PC-3 (cell line): ENCODE results near the gene CACNA1S. TPM values are rescaled to one million over a fixed set of nuclear protein-coding genes. Genes with fewer than 3 reads are reported as not detected.
A peak's percentile ranks its signal among the peaks of the same experiment; 100 is the strongest.

Experiments used
- ATAC-seq: fragments of 200-7000 bp; cut with Tn5 transposase; 2 replicates; pipeline ENCODE4 v1.9.1; 2020; ENCODE audit warnings: mild to moderate bottlenecking, moderate library complexity
- BruUV-seq: library from RNA; stranded (reverse); fragments of 400-500 nt; replicated peaks from 2 replicates; lab custom pipeline; 2021; lab: Mats Ljungman, UMichigan
- CTCF ChIA-PET: fragments of 300-600 bp; sonication (Branson Sonifier 250); formaldehyde crosslinking; loops from one replicate; lab custom pipeline; 2022; ENCODE audit warnings: antibody characterized with exemption; lab: Charles Lee
- POLR2A ChIA-PET: fragments of 300-600 bp; sonication (Branson Sonifier 250); formaldehyde crosslinking; loops from one replicate; lab custom pipeline; 2022; ENCODE audit warnings: antibody characterized with exemption; ENCODE audit not compliant: unreplicated experiment; lab: Charles Lee
- DNase-seq: peaks from one replicate; pipeline ENCODE4 v3.0.0-alpha.2; 2015
- H2AFZ ChIP-seq: fragments of 300-600 bp; sonication (generic); 2 replicates; pipeline ENCODE4 v1.6.0; 2016; ENCODE audit warnings: antibody characterized with exemption, low read length
- H3F3A ChIP-seq: fragments of 300-600 bp; sonication (generic); one replicate; pipeline ENCODE4 v1.6.0; 2017; ENCODE audit warnings: antibody characterized with exemption, low read length, control low read depth, mild to moderate bottlenecking; ENCODE audit not compliant: unreplicated experiment
- H3K27ac ChIP-seq: fragments of 300-600 bp; sonication (generic); 2 replicates; pipeline ENCODE4 v1.5.1; 2016; ENCODE audit warnings: mild to moderate bottlenecking, low read length
- H3K27me3 ChIP-seq: fragments of 300-600 bp; sonication (generic); 2 replicates; pipeline ENCODE4 v1.6.1; 2016; ENCODE audit warnings: low read length, mixed read lengths
- H3K36me3 ChIP-seq: fragments of 300-600 bp; sonication (generic); 2 replicates; pipeline ENCODE4 v1.6.1; 2016; ENCODE audit warnings: low read depth, mixed run types, low read length, mixed read lengths
- H3K4me1 ChIP-seq: fragments of 300-600 bp; sonication (generic); 2 replicates; pipeline ENCODE4 v1.5.1; 2016; ENCODE audit warnings: low read length; ENCODE audit not compliant: insufficient read depth
- H3K4me2 ChIP-seq: fragments of 300-600 bp; sonication (generic); 2 replicates; pipeline ENCODE4 v1.6.0; 2016; ENCODE audit warnings: low read length
- H3K4me3 ChIP-seq: fragments of 300-600 bp; sonication (generic); 2 replicates; pipeline ENCODE4 v1.5.1; 2016; ENCODE audit warnings: mild to moderate bottlenecking, low read length, mixed read lengths
- H3K79me2 ChIP-seq: fragments of 300-600 bp; sonication (generic); 2 replicates; pipeline ENCODE4 v1.6.1; 2017; ENCODE audit warnings: low read length, mixed read lengths
- H3K9ac ChIP-seq: fragments of 300-600 bp; sonication (generic); 2 replicates; pipeline ENCODE4 v1.6.0; 2016; ENCODE audit warnings: mild to moderate bottlenecking, low read length
- H3K9me2 ChIP-seq: fragments of 300-600 bp; sonication (generic); replicated peaks from 2 replicates; pipeline ENCODE4 v1.6.1; 2016; ENCODE audit warnings: mixed run types, low read length, mixed read lengths
- H3K9me3 ChIP-seq: fragments of 300-600 bp; sonication (generic); 2 replicates; pipeline ENCODE4 v1.6.1; 2016; ENCODE audit warnings: low read length, mixed read lengths
- H4K20me1 ChIP-seq: fragments of 300-600 bp; sonication (generic); 2 replicates; pipeline ENCODE4 v1.6.1; 2016; ENCODE audit warnings: low read length, mixed read lengths
- CTCF ChIP-seq: fragments of 300-600 bp; sonication (generic); conservative IDR thresholded peaks from 2 replicates; pipeline ENCODE4 v1.5.1; 2017; ENCODE audit warnings: antibody characterized with exemption, low read depth, mild to moderate bottlenecking, low read length
- EZH2 ChIP-seq: fragments of 300-600 bp; sonication (generic); IDR thresholded peaks from one replicate; pipeline ENCODE4 v1.6.1; 2017; ENCODE audit warnings: antibody characterized with exemption, mild to moderate bottlenecking, low read length; ENCODE audit not compliant: unreplicated experiment
- EZH2phosphoT487 ChIP-seq: fragments of 300-600 bp; sonication (generic); IDR thresholded peaks from 2 replicates; pipeline ENCODE4 v1.6.1; 2018; ENCODE audit warnings: mild to moderate bottlenecking, antibody characterized with exemption, low read length, borderline replicate concordance
- intact Hi-C: fragments of 100-400 bp; cut with micrococcal nuclease; formaldehyde crosslinking; loops from 2 replicates; pipeline ENCODE4 v1.9.0; 2023
- total RNA-seq: library from RNA; depleted of rRNA; stranded (reverse); fragments of >200 nt; gene quantifications from 2 replicates; pipeline ENCODE4 v1.2.3, GENCODE V29; 2014

The CACNA1S gene
- total RNA-seq, 1 experiment from 2014 or later: not detected

GRCh38 chr1:201116091-201116490 lies 3.9 kb upstream of the CACNA1S start:
- TSS peak; percentile 25 for BruUV-seq
- no peak for TF ChIP-seq EZH2phosphoT487
- TF ChIP-seq CTCF: no peak
- no peak for TF ChIP-seq EZH2
- intact Hi-C loops: no loop called here

GRCh38 chr1:201115390-201115937 lies 3.2 kb upstream of the CACNA1S start:
- POLR2A ChIA-PET: interaction anchor here (0.6 kb wide), 1 partner anchor 29 kb away, joined by 3 read pairs; no protein-coding TSS in a partner anchor
- Histone ChIP-seq H3K4me1 (peaks cover 13% of the 10 kb centered on the region), H4K20me1 (no peaks in the 10 kb centered on the region), H3K9me3 (no peaks in the 10 kb centered on the region), H3K9ac (no peak overlapping the region), H3K4me2 (peak overlapping the region; percentile 85), H3K4me3 (peak overlapping the region; percentile 73), H3K27ac (no peak overlapping the region), H2AFZ (no peak overlapping the region), H3K79me2 (peaks cover 9% of the 10 kb centered on the region; the same call in 1 of the 2 replicates), H3K36me3 (no peaks in the 10 kb centered on the region), H3K9me2 (no peaks in the 10 kb centered on the region), H3K27me3 (no peaks in the 10 kb centered on the region), H3F3A (no peaks in the 10 kb centered on the region)
- BruUV-seq: no TSS peak
- ATAC-seq (no peak), DNase-seq (no peak)
- TF ChIP-seq EZH2phosphoT487: no peak
- no peak for TF ChIP-seq EZH2
- TF ChIP-seq CTCF: no peak
- CTCF ChIA-PET: interaction anchor here (1.0 to 3.1 kb wide), 4 partner anchors 29 to 493 kb away, joined by 4 to 46 read pairs (median 20); no protein-coding TSS in a partner anchor
- intact Hi-C loops: loop anchor here (2.0 kb wide), 1 partner anchor 69 kb away; no protein-coding TSS in a partner anchor

More at GRCh38 chr1:201116091-201116490, 3.9 kb upstream of the CACNA1S start:
- Histone ChIP-seq H3F3A (no peaks in the 10 kb centered on the region), H3K79me2 (peaks cover 9% of the 10 kb centered on the region; the same call in 1 of the 2 replicates), H2AFZ (no peak overlapping the region), H3K9ac (no peak overlapping the region), H3K4me3 (no peak overlapping the region), H3K4me2 (no peak overlapping the region), H3K4me1 (peaks cover 13% of the 10 kb centered on the region), H3K9me2 (no peaks in the 10 kb centered on the region), H3K9me3 (no peaks in the 10 kb centered on the region), H3K36me3 (no peaks in the 10 kb centered on the region), H3K27ac (no peak overlapping the region), H4K20me1 (no peaks in the 10 kb centered on the region), H3K27me3 (no peaks in the 10 kb centered on the region)
- POLR2A ChIA-PET: interaction anchor here (0.6 kb wide), 1 partner anchor 328 kb away, joined by 3 read pairs; no protein-coding TSS in a partner anchor
- DNase-seq (no peak), ATAC-seq (no peak)
- CTCF ChIA-PET: interaction anchor here (1.3 kb wide), 1 partner anchor 30 kb away, joined by 3 read pairs; no protein-coding TSS in a partner anchor
